Stimulated activated CD4-positive, alpha-beta T cell treated with anti-CD3 and anti-CD28 coated beads, Interleukin-2, amount 100 ng/mL, for 48 hours (primary cell): ENCODE data around the gene RETREG1.

Experiments
- DNase-seq, 2 donors: peaks; one replicate each; pipeline ENCODE4 v3.0.0-alpha.2; 2020

RETREG1 gene

DNA sequence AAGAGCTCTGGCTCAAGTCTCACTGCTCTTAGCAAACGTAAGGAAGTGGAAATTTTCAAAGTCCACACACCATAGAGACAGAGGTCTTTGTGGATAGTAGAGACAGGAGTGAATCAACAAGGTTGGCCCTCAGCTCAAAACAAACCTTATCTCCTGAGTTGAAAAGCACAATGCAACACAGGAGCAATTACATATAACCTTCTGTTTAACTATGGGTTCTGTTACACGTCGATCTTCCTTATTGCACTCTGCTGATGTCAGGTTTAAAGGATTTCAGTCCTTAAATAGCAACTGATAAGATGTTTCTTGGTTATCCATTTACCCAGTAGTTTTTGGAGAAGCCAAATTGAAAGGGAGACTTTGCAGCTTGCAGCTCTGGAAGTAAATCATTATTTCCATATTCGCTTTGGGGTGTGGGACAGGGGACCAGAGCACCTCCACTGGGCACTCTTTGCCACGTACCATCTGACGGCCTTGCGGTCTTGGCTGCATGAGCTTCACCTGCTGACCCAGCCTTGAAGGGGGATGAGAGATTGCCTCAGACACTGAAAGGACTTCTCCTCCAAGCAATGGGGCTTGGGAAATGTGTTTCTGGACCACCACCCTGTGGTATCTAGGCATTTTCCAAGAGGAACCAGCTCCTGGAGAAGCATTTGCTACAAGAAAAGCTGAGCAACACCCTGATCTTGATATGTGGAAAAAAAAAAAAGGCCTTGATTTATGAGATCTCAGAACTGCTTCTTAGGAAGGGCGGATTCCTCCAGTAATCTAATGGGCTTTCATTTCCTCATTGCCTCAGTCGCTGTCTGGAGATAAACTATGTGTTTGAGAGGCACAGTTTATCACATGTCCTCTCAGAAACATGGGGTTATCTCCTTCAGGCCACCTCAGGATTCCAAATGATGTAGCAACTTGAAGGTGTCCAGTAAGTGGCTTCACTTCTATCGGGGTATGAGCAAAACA is 95.0 kb downstream of the RETREG1 start:
- DNase-seq: no peak

DNA sequence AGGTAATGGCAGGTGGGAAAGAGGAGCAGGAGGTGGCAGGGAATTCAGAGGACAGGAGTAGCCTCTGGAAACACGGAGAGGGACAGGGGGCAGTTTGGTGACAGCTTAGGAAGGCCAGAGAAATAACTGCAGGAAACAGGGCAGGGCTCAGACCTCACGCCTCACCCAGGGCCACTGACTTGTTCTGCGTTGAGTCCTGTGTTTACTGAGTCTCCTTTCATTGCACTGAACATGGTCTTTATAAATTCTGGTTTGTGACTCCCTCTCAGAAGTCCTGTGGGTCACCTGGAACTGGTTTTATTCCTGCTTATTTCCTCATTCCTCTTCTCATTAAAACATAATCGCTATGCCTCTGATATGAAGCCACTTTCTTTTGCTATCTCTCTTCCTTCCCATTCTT is 96.0 kb downstream of the RETREG1 start:
- no peak for DNase-seq

DNA sequence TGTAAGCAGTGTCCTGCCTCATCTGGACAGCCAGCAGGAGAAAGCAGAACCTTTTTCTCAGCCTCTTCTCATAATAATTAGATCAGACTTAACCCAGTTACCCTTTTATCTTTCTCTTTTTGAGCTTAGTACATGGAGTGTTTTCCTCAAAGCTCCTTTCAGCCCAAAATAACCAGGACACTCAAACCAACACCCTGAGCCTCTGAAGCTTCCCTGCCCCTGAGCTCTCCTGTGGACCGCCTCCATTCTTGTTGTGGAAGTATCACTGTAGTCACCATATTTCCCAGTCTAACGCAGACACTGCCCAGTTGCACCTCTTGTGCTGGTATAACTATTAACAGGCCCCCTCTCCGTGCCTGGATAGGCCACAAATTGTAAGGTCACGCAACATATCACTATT is 97.4 kb downstream of the RETREG1 start:
- DNase-seq: no peak

DNA sequence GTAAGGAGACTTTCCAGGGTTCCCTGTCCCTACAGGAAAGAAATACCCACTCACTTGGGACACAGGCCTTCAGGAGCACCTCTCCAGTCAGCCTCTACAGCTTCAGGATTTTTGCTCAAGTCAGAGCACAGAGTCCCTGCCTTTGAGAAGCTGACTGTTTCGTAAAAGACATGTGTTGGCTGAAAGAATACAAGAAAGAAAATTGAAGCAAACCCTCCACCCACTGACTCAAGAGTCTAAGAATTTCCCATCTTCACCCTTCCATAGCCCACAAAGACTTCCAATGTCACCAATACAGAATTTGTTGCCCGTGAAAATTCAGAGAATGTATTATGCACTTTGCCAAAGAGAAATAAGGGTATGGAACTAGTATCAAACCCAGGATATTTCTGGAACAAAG is 98.2 kb downstream of the RETREG1 start:
- no peak for DNase-seq

DNA sequence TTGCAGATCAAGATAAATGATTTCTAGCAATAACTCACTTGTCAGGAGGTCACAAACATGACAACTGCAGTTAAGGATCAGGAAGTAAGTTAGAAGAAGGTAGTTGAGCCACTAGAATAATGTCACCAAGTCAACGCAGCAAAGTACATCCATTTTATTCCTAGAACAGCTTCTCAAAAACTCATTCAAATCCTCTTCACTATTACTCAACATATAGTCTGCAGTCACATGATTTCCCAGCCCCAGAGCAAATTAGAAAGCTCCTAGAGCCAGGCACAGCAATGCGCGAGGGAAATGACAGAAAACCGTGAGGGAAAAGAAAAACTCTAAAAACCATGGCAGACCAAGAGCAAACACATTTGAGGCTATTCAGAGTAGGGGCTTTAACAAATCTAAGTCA is 101.3 kb downstream of the RETREG1 start:
- no peak for DNase-seq

- DNase-seq: no peak
Measured at GRCh38 chr5:16510098-16510497, 106.7 kb downstream of the RETREG1 start.

GRCh38 chr5:16508730-16509531 is 107.9 kb downstream of the RETREG1 start:
- no peak for DNase-seq

- DNase-seq: no peak
Measured at GRCh38 chr5:16507716-16508115, 109.1 kb downstream of the RETREG1 start.

- DNase-seq: no peak
Measured at GRCh38 chr5:16505904-16506303, 110.9 kb downstream of the RETREG1 start.

DNA sequence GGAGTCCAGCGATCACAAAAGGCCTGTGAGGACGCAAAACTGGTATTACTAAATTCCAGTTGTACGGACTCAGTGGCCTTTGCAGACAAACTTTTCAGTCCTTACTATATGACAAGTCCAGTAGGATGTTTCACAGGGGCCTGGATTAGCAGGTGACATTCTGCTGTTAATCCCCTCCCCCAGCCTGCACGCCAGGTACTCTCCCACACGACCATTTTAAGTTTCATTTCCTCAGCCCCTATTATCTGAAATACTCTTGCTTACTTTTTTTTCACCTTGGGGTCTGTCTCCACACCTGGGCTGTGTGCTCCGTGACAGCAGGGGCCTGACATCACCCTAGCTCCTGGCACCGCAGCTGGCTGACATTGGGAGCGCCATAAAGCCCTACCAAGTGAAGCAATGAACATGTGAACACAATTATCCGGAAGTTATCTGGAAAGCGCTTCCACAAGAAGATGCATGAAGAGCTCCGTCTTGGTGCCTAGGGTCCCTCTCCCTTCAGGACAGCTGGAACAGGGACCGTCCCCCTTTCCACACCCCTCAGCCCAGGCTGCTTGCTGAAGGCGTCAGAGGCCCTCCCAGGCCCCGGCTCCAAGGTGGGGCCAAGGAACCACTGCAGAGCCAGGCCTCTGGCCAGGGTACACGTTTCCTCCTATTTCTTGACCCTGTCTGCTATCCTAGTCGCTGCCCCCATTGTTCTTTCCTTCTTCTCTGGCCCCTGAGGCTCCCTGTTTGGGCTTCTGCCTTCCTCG is 111.5 kb downstream of the RETREG1 start:
- DNase-seq: no peak

- no peak for DNase-seq
Measured at GRCh38 chr5:16504571-16504970, 112.2 kb downstream of the RETREG1 start.

GRCh38 chr5:16502866-16503265 is 113.9 kb downstream of the RETREG1 start:
- DNase-seq: no peak

DNA sequence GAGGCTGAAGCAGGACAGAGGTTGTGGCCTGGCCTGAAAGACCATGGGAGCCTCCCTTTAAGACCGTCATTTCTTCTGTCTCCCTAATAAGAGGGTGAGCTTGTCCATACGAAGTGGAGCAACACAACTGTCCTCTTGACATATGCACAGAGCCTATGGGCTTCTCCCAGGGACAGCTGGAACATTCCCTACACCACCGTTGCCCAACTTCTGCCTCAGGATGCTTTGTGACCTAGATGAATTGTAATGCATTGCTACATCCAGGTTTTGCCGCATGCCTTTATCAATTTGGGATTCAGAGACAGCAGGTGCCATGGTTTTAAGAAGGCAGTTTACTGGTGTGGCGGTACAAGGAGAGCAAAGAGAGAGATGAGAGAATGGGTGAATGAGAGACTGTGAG is 116.8 kb downstream of the RETREG1 start:
- no peak for DNase-seq

GRCh38 chr5:16497546-16497945 is 119.3 kb downstream of the RETREG1 start:
- no peak for DNase-seq

DNA sequence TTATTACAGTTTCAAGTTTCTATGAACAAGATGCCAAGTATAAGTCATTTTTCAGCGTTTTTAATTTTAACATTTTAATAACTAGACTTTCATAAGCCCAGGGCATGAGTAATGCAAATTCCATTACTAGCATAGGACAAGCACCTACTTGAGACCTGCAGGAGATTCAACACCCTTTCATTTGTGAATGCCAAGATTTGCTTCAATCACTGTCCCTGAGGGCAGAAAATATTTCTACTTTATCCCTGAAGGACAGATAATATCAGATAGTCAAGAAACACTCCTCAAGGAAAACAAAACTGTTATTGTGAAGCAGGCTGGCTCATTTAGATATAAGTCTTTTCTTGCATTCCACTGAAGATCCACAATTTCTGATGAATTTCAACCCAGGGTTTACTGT is 123.5 kb downstream of the RETREG1 start:
- no peak for DNase-seq

DNA sequence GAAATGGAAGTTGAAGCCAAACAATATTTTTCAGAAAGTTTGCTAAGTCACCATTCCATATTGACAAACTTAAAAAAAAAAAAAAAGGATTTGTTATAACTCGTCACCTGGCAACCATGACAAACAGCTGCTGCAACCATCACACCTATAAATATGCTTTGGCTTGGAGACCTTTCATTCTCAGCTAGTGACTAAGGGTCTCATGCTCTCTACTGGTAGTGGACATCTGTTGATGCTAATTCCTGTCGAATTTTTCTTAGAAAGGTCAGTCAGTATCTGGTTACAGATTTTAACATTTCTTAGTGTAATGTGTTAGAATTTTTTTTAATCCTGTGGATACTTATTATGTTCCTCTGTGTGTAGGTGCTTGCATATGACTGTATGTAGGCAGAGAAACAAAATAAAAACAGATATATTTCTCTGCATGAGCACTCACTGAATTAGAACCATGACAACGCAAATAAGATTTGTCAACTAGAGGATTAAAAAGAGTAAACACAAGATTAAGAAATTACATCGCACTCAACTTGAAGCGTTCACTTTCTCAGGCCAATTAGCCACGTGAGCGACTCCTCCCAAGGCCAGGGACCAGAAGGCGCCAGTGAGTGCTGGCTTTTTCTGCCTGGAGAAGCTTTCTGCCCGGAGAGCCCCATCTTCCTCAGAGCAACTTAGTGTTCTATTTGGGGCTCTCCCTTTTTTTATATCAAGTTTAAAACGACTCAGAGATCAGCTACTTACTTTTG is 124.2 kb downstream of the RETREG1 start:
- DNase-seq: no peak

- no peak for DNase-seq
Measured at GRCh38 chr5:16490911-16491310, 125.9 kb downstream of the RETREG1 start.

GRCh38 chr5:16489322-16489791 is 127.4 kb downstream of the RETREG1 start:
- no peak for DNase-seq

DNA sequence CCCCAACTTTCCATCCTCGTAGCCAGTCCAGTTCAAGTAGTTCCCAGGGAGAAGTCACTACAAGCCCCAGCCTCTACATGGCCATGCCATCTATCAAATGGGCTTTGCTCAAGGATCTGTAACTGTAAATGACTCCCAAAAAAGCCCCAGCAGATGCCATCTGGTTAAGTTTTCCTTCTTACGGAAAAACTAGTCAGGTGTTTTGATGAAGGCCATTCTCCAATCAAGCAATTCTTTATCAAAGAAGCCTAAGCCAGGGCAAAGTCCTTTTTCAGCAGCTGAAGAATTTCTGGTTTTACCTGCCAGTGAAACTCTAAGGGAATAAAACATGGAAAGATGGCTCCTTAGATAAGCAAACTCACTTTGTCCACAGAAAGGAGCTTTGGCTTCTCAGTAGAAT is 129.3 kb downstream of the RETREG1 start:
- no peak for DNase-seq

DNA sequence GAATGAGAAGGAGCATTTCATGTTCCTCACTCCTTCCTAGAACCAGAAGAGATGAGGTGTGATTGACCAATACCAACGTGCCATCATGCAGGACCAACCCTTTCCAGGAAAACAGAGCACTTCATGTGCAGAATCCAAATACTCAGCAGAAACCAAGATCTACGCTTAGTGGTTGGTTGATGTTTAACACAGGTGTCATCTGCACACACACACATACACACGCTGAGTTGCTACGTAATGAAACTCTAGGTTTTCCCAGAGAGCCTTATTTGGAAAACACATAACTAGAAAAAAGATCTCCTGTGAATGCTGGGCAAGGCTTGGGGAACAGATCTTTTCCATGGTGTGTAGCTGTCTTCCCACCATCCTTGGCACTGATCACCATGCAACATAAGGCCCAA is 130.1 kb downstream of the RETREG1 start:
- no peak for DNase-seq

- DNase-seq: no peak
Measured at GRCh38 chr5:16485656-16486055, 131.1 kb downstream of the RETREG1 start.

GRCh38 chr5:16484081-16484480 is 132.7 kb downstream of the RETREG1 start:
- DNase-seq: no peak
